Spleen (tissue), 7 donors: ENCODE results near the gene KCNMB2.

Experiments used
- POLR2A ChIP-seq, 3 donors: fragments of 450-650 bp; IDR thresholded peaks; one replicate each; pipeline ENCODE4 v1.5.1; 2017; ENCODE audit warnings: antibody characterized with exemption in 3 of 3, mild to moderate bottlenecking in 1 of 3
- POLR2AphosphoS5 ChIP-seq, 3 donors: sonication (generic); formaldehyde crosslinking; IDR thresholded peaks; one replicate each; pipeline ENCODE4 v1.5.1; 2017; ENCODE audit warnings: antibody characterized with exemption in 3 of 3
- TF ChIP-seq, protein P1 (sequence below), 11 experiments: fragments of 200-600 bp in 7 of 11; fragments of 450-650 bp in 4 of 11; sonication (generic) in 4 of 11; IDR thresholded peaks in 8 of 11; conservative IDR thresholded peaks in 3 of 11; 1 replicate in 7 of 11; 2 replicates in 4 of 11; pipeline versions ENCODE4 v1.4.0 to v1.8.0; 2016 to 2021; ENCODE audit warnings: antibody characterized with exemption in 11 of 11, inconsistent platforms in 4 of 11, mild to moderate bottlenecking in 1 of 11
- donor health status: DM: no; HTN: no; CAD: no; lungs with moderate emphysema.
- donor health status: DM: no; HTN: no; CAD: no.
- donor health status: DM: no; HTN: no; CAD: no.

DNA sequence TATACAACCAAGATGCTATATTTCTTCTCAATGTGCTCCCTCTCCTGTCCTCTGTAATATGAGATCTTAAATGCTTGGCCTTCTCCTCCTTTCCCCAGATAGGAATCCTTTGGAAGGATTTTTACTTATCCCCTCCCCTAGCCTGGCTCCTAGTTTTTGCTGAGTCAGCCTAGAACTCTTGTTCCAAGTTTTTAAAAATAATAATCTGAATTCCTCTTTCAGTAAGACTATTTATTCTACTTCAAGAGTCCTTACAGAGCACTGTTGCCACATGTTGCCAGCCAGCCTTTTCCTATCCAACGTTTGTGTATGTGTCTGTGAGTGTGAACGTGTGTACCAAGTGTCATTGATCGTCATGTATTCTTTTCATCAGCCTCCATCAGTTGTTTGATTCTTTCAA, 11.0 kb upstream of the KCNMB2 start:
- TF ChIP-seq, protein P1, sequence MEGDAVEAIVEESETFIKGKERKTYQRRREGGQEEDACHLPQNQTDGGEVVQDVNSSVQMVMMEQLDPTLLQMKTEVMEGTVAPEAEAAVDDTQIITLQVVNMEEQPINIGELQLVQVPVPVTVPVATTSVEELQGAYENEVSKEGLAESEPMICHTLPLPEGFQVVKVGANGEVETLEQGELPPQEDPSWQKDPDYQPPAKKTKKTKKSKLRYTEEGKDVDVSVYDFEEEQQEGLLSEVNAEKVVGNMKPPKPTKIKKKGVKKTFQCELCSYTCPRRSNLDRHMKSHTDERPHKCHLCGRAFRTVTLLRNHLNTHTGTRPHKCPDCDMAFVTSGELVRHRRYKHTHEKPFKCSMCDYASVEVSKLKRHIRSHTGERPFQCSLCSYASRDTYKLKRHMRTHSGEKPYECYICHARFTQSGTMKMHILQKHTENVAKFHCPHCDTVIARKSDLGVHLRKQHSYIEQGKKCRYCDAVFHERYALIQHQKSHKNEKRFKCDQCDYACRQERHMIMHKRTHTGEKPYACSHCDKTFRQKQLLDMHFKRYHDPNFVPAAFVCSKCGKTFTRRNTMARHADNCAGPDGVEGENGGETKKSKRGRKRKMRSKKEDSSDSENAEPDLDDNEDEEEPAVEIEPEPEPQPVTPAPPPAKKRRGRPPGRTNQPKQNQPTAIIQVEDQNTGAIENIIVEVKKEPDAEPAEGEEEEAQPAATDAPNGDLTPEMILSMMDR (IDR thresholded peaks at IDR 0.05 in 8 of 11, conservative IDR thresholded peaks at IDR 0.05 in 3 of 11): no peak
- TF ChIP-seq POLR2A (IDR thresholded peaks at IDR 0.05): no peak
- TF ChIP-seq POLR2AphosphoS5 (IDR thresholded peaks at IDR 0.05): no peak
